ENCODE measurements around the gene SYT5.

DNA sequence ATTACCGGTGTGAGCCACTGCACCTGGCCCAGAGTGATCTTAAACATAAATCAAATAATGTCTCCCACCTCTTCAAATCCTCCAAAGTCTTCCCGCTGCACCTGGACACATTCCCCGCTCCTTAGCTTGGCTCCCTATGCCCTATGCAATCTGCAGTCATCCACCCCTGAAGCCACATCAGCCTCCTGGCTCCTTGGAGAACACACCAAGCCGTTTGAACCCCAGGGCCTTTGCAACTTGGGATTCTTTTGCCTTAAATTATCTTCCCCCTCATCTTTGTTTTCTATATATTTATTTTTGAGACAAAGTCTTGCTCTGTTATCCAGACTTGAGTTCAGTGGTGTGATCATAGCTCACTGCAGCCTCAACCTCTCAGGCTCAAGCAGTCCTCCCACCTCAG is 11.0 kb downstream of the SYT5 start:
- TF ChIP-seq, protein P1, sequence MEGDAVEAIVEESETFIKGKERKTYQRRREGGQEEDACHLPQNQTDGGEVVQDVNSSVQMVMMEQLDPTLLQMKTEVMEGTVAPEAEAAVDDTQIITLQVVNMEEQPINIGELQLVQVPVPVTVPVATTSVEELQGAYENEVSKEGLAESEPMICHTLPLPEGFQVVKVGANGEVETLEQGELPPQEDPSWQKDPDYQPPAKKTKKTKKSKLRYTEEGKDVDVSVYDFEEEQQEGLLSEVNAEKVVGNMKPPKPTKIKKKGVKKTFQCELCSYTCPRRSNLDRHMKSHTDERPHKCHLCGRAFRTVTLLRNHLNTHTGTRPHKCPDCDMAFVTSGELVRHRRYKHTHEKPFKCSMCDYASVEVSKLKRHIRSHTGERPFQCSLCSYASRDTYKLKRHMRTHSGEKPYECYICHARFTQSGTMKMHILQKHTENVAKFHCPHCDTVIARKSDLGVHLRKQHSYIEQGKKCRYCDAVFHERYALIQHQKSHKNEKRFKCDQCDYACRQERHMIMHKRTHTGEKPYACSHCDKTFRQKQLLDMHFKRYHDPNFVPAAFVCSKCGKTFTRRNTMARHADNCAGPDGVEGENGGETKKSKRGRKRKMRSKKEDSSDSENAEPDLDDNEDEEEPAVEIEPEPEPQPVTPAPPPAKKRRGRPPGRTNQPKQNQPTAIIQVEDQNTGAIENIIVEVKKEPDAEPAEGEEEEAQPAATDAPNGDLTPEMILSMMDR (IDR thresholded peaks at IDR 0.05 in 2 of 3, conservative IDR thresholded peaks at IDR 0.05 in 1 of 3; ENCODE audit: borderline replicate concordance in 1 of 3, insufficient read depth in 1 of 3, low read depth in 2 of 3, low read length in 2 of 3) = no peak
- TF ChIP-seq CEBPB (IDR thresholded peaks at IDR 0.05; ENCODE audit: low read depth) = no peak
- no peak for TF ChIP-seq POLR2AphosphoS5 (IDR thresholded peaks at IDR 0.05; ENCODE audit: low read depth, low read length)
- no peak for TF ChIP-seq POLR2A (IDR thresholded peaks at IDR 0.05; ENCODE audit: borderline replicate concordance, extremely low read depth, insufficient read depth, insufficient read length)
- TF ChIP-seq EZH2 (IDR thresholded peaks at IDR 0.05) = no peak
- no peak for TF ChIP-seq ZNF274 (IDR thresholded peaks at IDR 0.05; ENCODE audit: low read depth, low read length)
- TF ChIP-seq, protein P2, sequence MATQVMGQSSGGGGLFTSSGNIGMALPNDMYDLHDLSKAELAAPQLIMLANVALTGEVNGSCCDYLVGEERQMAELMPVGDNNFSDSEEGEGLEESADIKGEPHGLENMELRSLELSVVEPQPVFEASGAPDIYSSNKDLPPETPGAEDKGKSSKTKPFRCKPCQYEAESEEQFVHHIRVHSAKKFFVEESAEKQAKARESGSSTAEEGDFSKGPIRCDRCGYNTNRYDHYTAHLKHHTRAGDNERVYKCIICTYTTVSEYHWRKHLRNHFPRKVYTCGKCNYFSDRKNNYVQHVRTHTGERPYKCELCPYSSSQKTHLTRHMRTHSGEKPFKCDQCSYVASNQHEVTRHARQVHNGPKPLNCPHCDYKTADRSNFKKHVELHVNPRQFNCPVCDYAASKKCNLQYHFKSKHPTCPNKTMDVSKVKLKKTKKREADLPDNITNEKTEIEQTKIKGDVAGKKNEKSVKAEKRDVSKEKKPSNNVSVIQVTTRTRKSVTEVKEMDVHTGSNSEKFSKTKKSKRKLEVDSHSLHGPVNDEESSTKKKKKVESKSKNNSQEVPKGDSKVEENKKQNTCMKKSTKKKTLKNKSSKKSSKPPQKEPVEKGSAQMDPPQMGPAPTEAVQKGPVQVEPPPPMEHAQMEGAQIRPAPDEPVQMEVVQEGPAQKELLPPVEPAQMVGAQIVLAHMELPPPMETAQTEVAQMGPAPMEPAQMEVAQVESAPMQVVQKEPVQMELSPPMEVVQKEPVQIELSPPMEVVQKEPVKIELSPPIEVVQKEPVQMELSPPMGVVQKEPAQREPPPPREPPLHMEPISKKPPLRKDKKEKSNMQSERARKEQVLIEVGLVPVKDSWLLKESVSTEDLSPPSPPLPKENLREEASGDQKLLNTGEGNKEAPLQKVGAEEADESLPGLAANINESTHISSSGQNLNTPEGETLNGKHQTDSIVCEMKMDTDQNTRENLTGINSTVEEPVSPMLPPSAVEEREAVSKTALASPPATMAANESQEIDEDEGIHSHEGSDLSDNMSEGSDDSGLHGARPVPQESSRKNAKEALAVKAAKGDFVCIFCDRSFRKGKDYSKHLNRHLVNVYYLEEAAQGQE (IDR thresholded peaks at IDR 0.05; ENCODE audit: low read depth) = no peak
- TF ChIP-seq, protein P3, sequence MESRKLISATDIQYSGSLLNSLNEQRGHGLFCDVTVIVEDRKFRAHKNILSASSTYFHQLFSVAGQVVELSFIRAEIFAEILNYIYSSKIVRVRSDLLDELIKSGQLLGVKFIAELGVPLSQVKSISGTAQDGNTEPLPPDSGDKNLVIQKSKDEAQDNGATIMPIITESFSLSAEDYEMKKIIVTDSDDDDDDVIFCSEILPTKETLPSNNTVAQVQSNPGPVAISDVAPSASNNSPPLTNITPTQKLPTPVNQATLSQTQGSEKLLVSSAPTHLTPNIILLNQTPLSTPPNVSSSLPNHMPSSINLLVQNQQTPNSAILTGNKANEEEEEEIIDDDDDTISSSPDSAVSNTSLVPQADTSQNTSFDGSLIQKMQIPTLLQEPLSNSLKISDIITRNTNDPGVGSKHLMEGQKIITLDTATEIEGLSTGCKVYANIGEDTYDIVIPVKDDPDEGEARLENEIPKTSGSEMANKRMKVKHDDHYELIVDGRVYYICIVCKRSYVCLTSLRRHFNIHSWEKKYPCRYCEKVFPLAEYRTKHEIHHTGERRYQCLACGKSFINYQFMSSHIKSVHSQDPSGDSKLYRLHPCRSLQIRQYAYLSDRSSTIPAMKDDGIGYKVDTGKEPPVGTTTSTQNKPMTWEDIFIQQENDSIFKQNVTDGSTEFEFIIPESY (IDR thresholded peaks at IDR 0.05; ENCODE audit: extremely low read depth, insufficient replicate concordance, low read length) = no peak
- TF ChIP-seq CBX3 (IDR thresholded peaks at IDR 0.05; ENCODE audit: low read depth) = no peak
- no peak for TF ChIP-seq RAD21 (IDR thresholded peaks at IDR 0.05; ENCODE audit: low read depth)
- TF ChIP-seq SIN3A (IDR thresholded peaks at IDR 0.05; ENCODE audit: low read depth) = no peak
- TF ChIP-seq, protein P4, sequence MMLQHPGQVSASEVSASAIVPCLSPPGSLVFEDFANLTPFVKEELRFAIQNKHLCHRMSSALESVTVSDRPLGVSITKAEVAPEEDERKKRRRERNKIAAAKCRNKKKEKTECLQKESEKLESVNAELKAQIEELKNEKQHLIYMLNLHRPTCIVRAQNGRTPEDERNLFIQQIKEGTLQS (IDR thresholded peaks at IDR 0.05) = no peak
- TF ChIP-seq EZH2phosphoT487 (IDR thresholded peaks at IDR 0.05; ENCODE audit: borderline replicate concordance) = no peak
